BLaER1 (cell line): ENCODE data around the gene KANK3.
"Not testable (repeated sequence)": the region's sequence is repeated elsewhere in the genome, so short reads cannot be mapped to it uniquely, and the experiment has no call there.

ENCODE experiments used
- H3K27ac ChIP-seq: shearing (Covaris generic); formaldehyde crosslinking; 2 replicates; pipeline ENCODE4 v1.8.1; 2022
- H3K27me3 ChIP-seq: shearing (Covaris generic); formaldehyde crosslinking; 2 replicates; pipeline ENCODE4 v1.8.1; 2022
- H3K36me3 ChIP-seq: shearing (Covaris generic); formaldehyde crosslinking; 2 replicates; pipeline ENCODE4 v1.8.1; 2022
- H3K4me1 ChIP-seq: shearing (Covaris generic); formaldehyde crosslinking; 2 replicates; pipeline ENCODE4 v1.8.1; 2022
- H3K4me2 ChIP-seq: shearing (Covaris generic); formaldehyde crosslinking; 2 replicates; pipeline ENCODE4 v1.8.1; 2022
- H3K4me3 ChIP-seq: shearing (Covaris generic); formaldehyde crosslinking; 2 replicates; pipeline ENCODE4 v1.8.1; 2022
- H3K9ac ChIP-seq: shearing (Covaris generic); formaldehyde crosslinking; 2 replicates; pipeline ENCODE4 v1.8.1; 2022
- H3K9me3 ChIP-seq: shearing (Covaris generic); formaldehyde crosslinking; 2 replicates; pipeline ENCODE4 v1.8.1; 2022
- H4K20me1 ChIP-seq: shearing (Covaris generic); formaldehyde crosslinking; 2 replicates; pipeline ENCODE4 v1.8.1; 2022
- Cebpa-rat ChIP-seq: shearing (Covaris generic); IDR thresholded peaks from 2 replicates; pipeline ENCODE4 v1.8.1; 2022

Gene KANK3

DNA sequence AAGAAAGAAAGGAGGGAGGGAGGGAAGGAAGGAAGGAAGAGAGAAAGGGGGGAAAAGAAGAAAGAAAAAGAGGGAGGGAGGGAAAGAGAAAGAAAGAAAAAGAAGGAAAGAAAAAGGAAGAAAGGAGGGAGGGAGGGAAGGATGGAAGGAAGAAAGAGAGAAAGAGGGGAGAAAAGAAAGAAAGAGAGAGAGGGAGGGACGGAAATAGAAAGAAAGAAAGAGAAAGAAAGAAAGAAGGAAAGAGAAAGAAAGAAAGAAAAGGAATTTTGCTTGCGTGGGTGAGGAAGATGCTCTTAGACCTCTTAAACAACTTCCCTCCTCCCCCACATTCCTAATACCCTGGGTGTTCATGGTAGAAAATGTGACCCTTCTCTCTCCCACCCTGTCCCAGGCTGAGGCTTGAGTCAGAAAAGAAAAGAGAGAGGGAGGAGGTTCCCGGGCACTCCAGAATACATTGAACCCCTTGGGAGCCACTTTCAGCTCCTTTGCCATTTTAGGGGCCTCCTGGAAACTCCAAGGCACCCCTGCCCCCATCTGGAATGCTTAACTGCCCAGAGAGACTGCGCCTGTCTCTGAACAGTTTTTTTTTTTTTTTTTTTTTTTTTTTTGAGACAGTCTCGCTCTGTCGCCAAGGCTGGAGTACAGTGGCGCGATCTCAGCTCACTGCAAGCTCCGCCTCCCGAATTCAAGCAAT is 9.2 kb upstream of the KANK3 start:
- H3K4me1 ChIP-seq: peaks cover 30% of the 10 kb centered on the region
- TF ChIP-seq Cebpa-rat: no peak
- H3K4me2 ChIP-seq: no peak overlapping the region
- H3K27me3 ChIP-seq: peaks cover 5% of the 10 kb centered on the region; the same call in 1 of the 2 replicates
- H3K36me3 ChIP-seq: no peaks in the 10 kb centered on the region
- no peaks in the 10 kb centered on the region for H4K20me1 ChIP-seq
- H3K4me3 ChIP-seq: no peak overlapping the region
- no peak overlapping the region for H3K27ac ChIP-seq
- H3K9me3 ChIP-seq: no peaks in the 10 kb centered on the region
- H3K9ac ChIP-seq: no peak overlapping the region

DNA sequence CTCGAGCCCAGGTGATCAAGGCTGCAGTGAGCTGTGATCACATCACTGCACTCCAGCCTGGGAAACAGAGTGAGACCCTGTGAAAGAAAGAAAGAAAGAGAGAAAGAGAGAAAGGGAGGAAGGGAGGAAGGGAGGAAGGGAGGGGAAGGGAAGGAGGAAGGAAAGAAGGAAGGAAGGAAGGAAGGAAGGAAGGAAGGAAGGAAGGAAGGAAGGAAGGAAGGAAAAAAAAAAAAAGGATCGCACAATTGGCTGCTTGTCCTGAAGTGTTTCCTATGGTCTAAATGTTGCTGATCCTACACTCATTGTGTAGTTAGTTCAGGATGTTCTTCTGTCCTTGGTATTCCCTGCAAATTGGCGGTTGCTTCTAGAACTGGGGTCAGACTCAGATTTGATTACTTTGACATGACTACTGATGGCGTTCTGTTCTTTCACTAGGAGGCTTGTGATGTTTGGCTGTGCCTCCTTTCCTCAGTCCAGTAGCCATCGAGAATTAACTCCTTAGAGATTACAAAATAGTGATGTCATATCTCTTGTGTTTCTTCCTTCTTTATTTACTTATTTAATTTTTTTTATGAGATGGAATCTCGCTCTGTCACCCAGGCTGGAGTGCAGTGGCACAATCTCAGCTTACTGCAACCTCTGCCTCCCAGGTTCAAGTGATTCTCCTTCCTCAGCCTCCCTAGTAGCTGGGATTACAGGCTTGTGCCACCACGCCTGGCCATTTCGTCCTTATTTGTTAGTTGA is 6.7 kb upstream of the KANK3 start:
- H3K4me3 ChIP-seq, H3K27me3 ChIP-seq, H3K9me3 ChIP-seq, H4K20me1 ChIP-seq, H3K9ac ChIP-seq, H3K27ac ChIP-seq, H3K36me3 ChIP-seq: not testable (repeated sequence)
- Histone ChIP-seq H3K4me2 (peak overlapping the region; percentile 20; the same call in 1 of the 2 replicates), H3K4me1 (peaks cover 36% of the 10 kb centered on the region)

DNA sequence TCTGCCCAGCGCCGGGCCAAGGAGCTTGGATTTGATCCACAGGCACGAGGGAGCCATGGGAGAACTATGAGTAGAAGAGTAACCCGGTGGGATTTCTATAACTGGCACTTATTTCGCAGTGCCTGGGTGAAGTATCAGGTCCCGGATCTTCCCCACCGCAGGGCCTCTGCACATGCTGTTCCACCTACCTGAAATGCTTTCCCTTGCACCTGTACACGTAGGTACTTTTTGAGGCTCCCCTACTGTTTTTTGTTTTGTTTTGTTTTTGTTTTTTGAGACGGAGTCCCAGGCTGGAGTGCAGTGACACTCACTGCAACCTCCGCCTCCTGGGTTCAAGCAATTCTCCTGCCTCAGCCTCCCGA is 402 bp upstream of the KANK3 start:
- Histone ChIP-seq H3K27ac (no peak overlapping the region), H3K36me3 (no peaks in the 10 kb centered on the region), H3K4me2 (peak overlapping the region; percentile 97), H3K4me1 (peaks cover 59% of the 10 kb centered on the region), H3K27me3 (peaks cover 6% of the 10 kb centered on the region; the same call in 1 of the 2 replicates), H3K9me3 (no peaks in the 10 kb centered on the region), H4K20me1 (no peaks in the 10 kb centered on the region), H3K9ac (no peak overlapping the region), H3K4me3 (peak overlapping the region; percentile 78)
- no peak for TF ChIP-seq Cebpa-rat

DNA sequence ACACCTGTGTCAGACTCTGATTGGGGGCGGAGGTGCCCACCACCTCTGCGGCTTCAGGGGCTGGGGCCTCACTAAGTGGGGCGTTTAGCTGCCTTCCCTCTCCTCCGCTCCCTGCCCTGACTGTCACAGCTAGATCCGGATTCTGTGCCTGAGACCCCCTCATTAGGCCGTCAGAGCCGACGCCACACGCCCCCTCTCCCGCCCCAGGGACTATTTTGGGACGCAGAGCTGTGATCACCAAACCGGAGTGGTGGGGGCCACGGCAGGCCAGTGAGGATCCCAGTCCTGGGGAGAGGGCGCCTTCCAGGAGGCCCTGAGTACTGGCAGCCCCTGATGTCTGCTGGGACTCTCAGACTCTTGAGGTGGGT is 762 bp downstream of the KANK3 start:
- H4K20me1 ChIP-seq: no peaks in the 10 kb centered on the region
- peak overlapping the region; percentile 75; the same call in 1 of the 2 replicates for H3K9ac ChIP-seq
- H3K4me3 ChIP-seq: peak overlapping the region; percentile 78
- H3K9me3 ChIP-seq: no peaks in the 10 kb centered on the region
- no peak overlapping the region for H3K27ac ChIP-seq
- H3K4me2 ChIP-seq: peak overlapping the region; percentile 97
- peaks cover 6% of the 10 kb centered on the region; the same call in 1 of the 2 replicates for H3K27me3 ChIP-seq
- no peaks in the 10 kb centered on the region for H3K36me3 ChIP-seq
- TF ChIP-seq Cebpa-rat: no peak
- peaks cover 55% of the 10 kb centered on the region for H3K4me1 ChIP-seq

DNA sequence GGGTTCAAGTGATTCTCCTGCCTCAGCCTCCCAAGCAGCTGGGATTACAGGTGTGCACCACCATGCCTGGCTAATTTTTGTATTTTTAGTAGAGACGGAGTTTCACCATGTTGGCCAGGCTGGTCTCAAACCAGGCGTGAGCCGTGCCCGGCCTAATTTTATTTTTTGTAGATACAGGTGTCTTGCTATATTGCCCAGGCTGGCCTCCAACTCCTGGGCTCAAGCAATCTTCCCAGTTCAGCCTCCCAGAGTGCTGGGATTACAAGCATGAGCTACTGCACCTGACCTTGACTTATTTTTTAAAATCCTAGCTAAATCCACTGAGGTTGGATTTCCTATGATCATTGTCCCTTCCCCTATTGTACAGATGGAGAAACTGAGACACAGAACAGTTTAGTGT is 1.6 kb downstream of the KANK3 start:
- not testable (repeated sequence) for H3K27ac ChIP-seq, H3K27me3 ChIP-seq, H3K9ac ChIP-seq, H3K4me2 ChIP-seq, H3K9me3 ChIP-seq, H3K4me3 ChIP-seq, H4K20me1 ChIP-seq, H3K36me3 ChIP-seq
- peaks cover 59% of the 10 kb centered on the region for H3K4me1 ChIP-seq

DNA sequence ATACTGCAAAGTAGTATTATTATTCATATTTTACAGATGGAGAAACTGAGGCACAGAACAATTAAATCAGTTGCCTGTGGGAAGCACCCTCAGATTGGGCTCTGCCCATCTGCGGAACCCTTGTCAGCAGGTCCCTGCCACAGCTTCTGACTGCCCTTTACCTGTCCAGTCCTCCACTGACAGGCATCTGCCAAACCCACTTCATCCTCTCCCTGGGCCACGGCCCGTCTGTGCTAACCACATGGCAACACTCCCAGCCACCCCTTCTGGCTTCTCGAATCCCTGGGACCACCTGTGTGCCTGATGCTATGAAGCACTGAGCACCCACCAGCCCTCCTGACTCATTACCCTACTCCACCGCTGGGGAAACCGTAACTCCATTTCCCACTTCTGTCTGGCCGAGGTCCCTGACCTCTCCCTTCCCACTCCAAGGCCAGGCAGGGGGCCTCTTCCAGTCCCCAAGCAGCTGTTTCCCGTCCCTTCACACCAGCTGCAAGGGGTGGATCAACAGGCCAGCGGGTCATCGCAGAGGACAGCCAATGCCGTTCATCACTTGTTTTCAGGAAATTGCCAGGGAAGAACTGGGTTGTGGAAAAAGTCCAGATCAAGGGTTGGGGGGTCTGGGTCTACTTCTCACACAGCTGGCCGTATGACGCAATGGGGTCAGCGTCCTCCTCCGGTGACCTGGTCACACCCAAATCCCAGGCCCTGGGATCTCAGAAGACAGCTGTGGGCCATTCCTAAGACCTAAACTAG is 2.5 kb downstream of the KANK3 start:
- H3K4me3 ChIP-seq: no peak overlapping the region
- peak overlapping the region; percentile 38; the same call in 1 of the 2 replicates for H3K4me2 ChIP-seq
- no peaks in the 10 kb centered on the region for H3K9me3 ChIP-seq
- H4K20me1 ChIP-seq: no peaks in the 10 kb centered on the region
- peaks cover 20% of the 10 kb centered on the region for H3K27me3 ChIP-seq
- peaks cover 69% of the 10 kb centered on the region for H3K4me1 ChIP-seq
- H3K36me3 ChIP-seq: no peaks in the 10 kb centered on the region
- H3K27ac ChIP-seq: no peak overlapping the region
- no peak overlapping the region for H3K9ac ChIP-seq
- TF ChIP-seq Cebpa-rat: no peak

DNA sequence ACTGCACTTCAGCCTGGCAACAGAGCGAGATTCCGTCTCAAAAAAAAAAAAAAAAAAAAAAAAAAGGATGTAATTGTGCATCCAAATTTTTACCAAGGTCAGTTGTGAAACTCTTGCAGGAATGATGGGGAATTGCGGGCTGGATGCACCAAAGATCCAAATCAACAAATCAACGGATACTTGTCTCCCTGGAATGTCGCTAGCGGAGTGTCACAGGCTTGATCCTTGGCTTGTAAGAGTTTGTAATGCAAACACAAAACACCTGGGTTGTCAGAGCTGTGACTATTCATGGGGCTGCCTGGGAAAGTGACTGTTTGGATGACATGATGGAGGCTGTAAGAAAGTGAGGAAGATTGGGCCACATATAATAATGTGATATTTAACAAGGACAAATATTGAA is 4.2 kb downstream of the KANK3 start:
- H3K4me2 ChIP-seq: no peak overlapping the region
- no peak overlapping the region for H3K9ac ChIP-seq
- peaks cover 73% of the 10 kb centered on the region for H3K4me1 ChIP-seq
- H3K27me3 ChIP-seq: peaks cover 37% of the 10 kb centered on the region
- no peaks in the 10 kb centered on the region for H3K36me3 ChIP-seq
- no peak overlapping the region for H3K27ac ChIP-seq
- no peak for TF ChIP-seq Cebpa-rat
- H3K4me3 ChIP-seq: no peak overlapping the region
- H4K20me1 ChIP-seq: 0 out of 2 replicates have a peak, but pooled peaks cover 9% of the 10 kb centered on the region
- H3K9me3 ChIP-seq: no peaks in the 10 kb centered on the region

DNA sequence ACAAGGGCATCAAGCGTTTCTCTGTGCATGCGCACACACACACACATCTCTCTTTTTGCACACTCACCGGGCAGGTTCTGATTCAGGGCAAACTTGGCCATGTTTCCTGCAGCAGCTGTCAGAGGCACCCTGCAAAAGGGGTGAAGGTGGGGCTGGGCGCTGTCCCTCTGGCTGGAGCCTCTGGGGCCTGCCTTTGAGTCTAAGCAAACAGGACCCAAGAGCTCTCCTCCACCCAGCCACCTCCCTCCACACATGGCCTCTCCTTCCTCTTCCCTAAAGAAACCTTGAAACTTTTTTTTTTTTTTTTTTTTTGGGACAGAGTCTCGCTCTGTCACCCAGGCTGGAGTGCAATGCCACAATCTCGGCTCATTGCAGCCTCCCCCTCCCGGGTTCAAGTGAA is 5.3 kb downstream of the KANK3 start:
- Histone ChIP-seq H3K4me1 (peaks cover 68% of the 10 kb centered on the region), H3K27ac (no peak overlapping the region), H3K9ac (no peak overlapping the region), H3K4me3 (no peak overlapping the region), H3K9me3 (no peaks in the 10 kb centered on the region), H3K36me3 (no peaks in the 10 kb centered on the region), H4K20me1 (peaks cover 16% of the 10 kb centered on the region; the same call in 1 of the 2 replicates), H3K4me2 (peak overlapping the region; percentile 95; the same call in 1 of the 2 replicates), H3K27me3 (peaks cover 40% of the 10 kb centered on the region)
- TF ChIP-seq Cebpa-rat: no peak

DNA sequence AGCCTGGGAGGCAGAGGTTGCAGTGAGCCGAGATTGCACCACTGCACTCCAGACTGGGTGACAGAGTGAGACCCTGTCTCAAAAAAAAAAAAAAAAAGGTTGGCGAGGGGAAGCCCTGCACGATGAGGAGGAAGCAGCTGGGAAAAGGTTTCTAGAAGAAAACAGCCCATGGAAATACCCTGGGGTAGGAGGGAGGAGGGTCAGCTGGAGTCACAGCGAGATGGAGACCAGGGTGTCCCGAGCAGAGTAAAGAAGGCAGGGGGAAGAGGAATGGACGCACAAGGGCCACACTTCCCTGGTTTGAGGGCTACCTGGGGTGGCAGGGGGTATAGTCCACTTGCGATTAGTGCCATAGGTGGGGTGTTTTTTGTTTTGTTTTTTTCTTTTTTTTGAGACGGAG is 6.4 kb downstream of the KANK3 start:
- Histone ChIP-seq H4K20me1 (peaks cover 16% of the 10 kb centered on the region; the same call in 1 of the 2 replicates), H3K27me3 (peaks cover 36% of the 10 kb centered on the region), H3K27ac (no peak overlapping the region), H3K9ac (no peak overlapping the region), H3K4me3 (no peak overlapping the region), H3K4me2 (peak overlapping the region; percentile 95), H3K36me3 (no peaks in the 10 kb centered on the region), H3K4me1 (peaks cover 57% of the 10 kb centered on the region), H3K9me3 (no peaks in the 10 kb centered on the region)
- TF ChIP-seq Cebpa-rat: no peak

DNA sequence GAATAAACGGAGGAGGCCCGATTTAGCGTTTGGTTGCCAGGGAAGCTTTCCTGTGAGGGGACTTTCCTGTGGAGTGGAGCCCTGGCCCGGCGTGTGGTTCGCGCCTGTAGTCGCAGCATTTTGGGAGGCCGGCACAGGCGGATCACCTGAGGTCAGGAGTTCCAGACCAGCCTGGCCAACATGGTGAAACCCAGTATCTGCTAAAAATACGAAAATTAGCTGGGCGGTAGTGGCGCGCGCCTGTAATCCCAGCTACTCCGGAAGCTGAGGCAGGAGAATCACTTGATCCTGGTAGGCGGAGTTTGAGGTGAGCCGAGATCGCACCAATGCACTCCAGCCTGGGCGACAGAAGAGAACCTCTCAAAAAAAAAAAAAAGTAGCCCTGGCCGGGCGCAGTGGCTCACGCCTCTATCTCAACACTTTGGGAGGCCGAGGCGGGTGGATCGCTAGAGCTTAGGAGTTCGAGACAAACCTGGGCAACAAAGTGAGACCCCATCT is 6.9 kb downstream of the KANK3 start:
- peaks cover 16% of the 10 kb centered on the region; the same call in 1 of the 2 replicates for H4K20me1 ChIP-seq
- peak overlapping the region; percentile 75; the same call in 1 of the 2 replicates for H3K4me3 ChIP-seq
- H3K27me3 ChIP-seq: peaks cover 36% of the 10 kb centered on the region
- peak overlapping the region; percentile 95 for H3K4me2 ChIP-seq
- H3K4me1 ChIP-seq: peaks cover 52% of the 10 kb centered on the region
- H3K36me3 ChIP-seq: no peaks in the 10 kb centered on the region
- no peak overlapping the region for H3K9ac ChIP-seq
- H3K9me3 ChIP-seq: no peaks in the 10 kb centered on the region
- no peak overlapping the region for H3K27ac ChIP-seq
- no peak for TF ChIP-seq Cebpa-rat
